HG02759 (cell line): Measurements from ENCODE around the gene NUDCD2.
"Not testable (repeated sequence)": the region's sequence is repeated elsewhere in the genome, so short reads cannot be mapped to it uniquely, and the experiment has no call there.

ENCODE experiments used
- ATAC-seq: cut with Tn5 transposase; IDR thresholded peaks from one replicate; pipeline ENCODE4 v1.9.1; 2021; ENCODE audit warnings: mild to moderate bottlenecking, moderate library complexity; ENCODE audit not compliant: unreplicated experiment

Gene NUDCD2

GRCh38 chr5:163434401-163434866 is 25.5 kb downstream of the NUDCD2 start:
- ATAC-seq = no peak

GRCh38 chr5:163433271-163433670 is 26.6 kb downstream of the NUDCD2 start:
- no peak for ATAC-seq

GRCh38 chr5:163432544-163432943 is 27.4 kb downstream of the NUDCD2 start:
- ATAC-seq = no peak

- ATAC-seq = not testable (repeated sequence)
Measured at GRCh38 chr5:163426128-163426527, 33.8 kb downstream of the NUDCD2 start.

GRCh38 chr5:163424836-163425235 is 35.1 kb downstream of the NUDCD2 start:
- ATAC-seq = no peak

- ATAC-seq = not testable (repeated sequence)
Measured at GRCh38 chr5:163415673-163416072, 44.2 kb downstream of the NUDCD2 start.

GRCh38 chr5:163410505-163410904 is 49.4 kb downstream of the NUDCD2 start:
- no peak for ATAC-seq

- no peak for ATAC-seq
Measured at GRCh38 chr5:163409384-163409783, 50.5 kb downstream of the NUDCD2 start.

GRCh38 chr5:163408311-163408923 is 51.5 kb downstream of the NUDCD2 start:
- peak; percentile 81 for ATAC-seq

GRCh38 chr5:163407034-163407655 is 52.8 kb downstream of the NUDCD2 start:
- peak; percentile 74 for ATAC-seq

GRCh38 chr5:163404364-163405173 is 55.3 kb downstream of the NUDCD2 start:
- no peak for ATAC-seq

GRCh38 chr5:163402007-163402406 is 57.9 kb downstream of the NUDCD2 start:
- ATAC-seq = no peak

- ATAC-seq = no peak
Measured at GRCh38 chr5:163401271-163401670, 58.6 kb downstream of the NUDCD2 start.

GRCh38 chr5:163399923-163400322 is 60.0 kb downstream of the NUDCD2 start:
- no peak for ATAC-seq

GRCh38 chr5:163397354-163397753 is 62.5 kb downstream of the NUDCD2 start:
- ATAC-seq = no peak

- not testable (repeated sequence) for ATAC-seq
Measured at GRCh38 chr5:163396818-163397340, 63.0 kb downstream of the NUDCD2 start.
